Brain microvascular endothelial cell (primary cell): ENCODE measurements around the gene YPEL3.

Source experiments
- DNase-seq: peaks from one replicate; pipeline ENCODE4 v3.0.0-alpha.2; 2020
- H3K27ac ChIP-seq: fragments of 250-450 bp; sonication (Bioruptor Pico); 2 replicates; pipeline ENCODE4 v1.5.1; 2020; ENCODE audit warnings: mild to moderate bottlenecking, moderate library complexity
- H3K27me3 ChIP-seq: fragments of 250-450 bp; sonication (Bioruptor Pico); replicated peaks from 2 replicates; pipeline ENCODE4 v1.5.1; 2020; ENCODE audit warnings: mild to moderate bottlenecking
- H3K36me3 ChIP-seq: fragments of 250-450 bp; sonication (Bioruptor Pico); replicated peaks from 2 replicates; pipeline ENCODE4 v1.5.1; 2020; ENCODE audit warnings: mild to moderate bottlenecking
- H3K4me3 ChIP-seq: 2 replicates; pipeline ENCODE4 v1.5.1; 2011; ENCODE audit warnings: low read depth, mild to moderate bottlenecking, control low read depth, low read length, moderate library complexity
- CTCF ChIP-seq: IDR thresholded peaks from 2 replicates; pipeline ENCODE4 v1.5.1; 2011; ENCODE audit warnings: low read depth, mild to moderate bottlenecking, moderate library complexity, low read length, control low read depth, inconsistent platforms; ENCODE audit errors: missing control alignments
- in situ Hi-C: cut with HindIII; loops from 2 replicates; pipeline ENCODE4 v1.10.0; 2017; ENCODE audit warnings: low sequenced_read_pairs, low pct_ligation_motif_present

YPEL3 gene

GRCh38 chr16:30053376-30054015 lies 42.5 kb downstream of the YPEL3 start:
- H3K4me3 ChIP-seq: peak overlapping the region; percentile 79
- TF ChIP-seq CTCF: no peak
- no peaks in the 10 kb centered on the region for H3K27me3 ChIP-seq
- peak overlapping the region; percentile 59 for H3K27ac ChIP-seq
- in situ Hi-C loops: no loop called here
- peak; percentile 43 for DNase-seq
- H3K36me3 ChIP-seq: no peaks in the 10 kb centered on the region

GRCh38 chr16:30052671-30053372 lies 43.2 kb downstream of the YPEL3 start:
- Histone ChIP-seq H3K27me3 (no peaks in the 10 kb centered on the region), H3K27ac (peak overlapping the region; percentile 59), H3K36me3 (no peaks in the 10 kb centered on the region), H3K4me3 (peak overlapping the region; percentile 79)
- in situ Hi-C loops: no loop called here
- no peak for TF ChIP-seq CTCF
- DNase-seq: peak; percentile 91

GRCh38 chr16:30051518-30051917 lies 44.5 kb downstream of the YPEL3 start:
- H3K4me3 ChIP-seq: no peak overlapping the region
- no peaks in the 10 kb centered on the region for H3K27me3 ChIP-seq
- DNase-seq: peak; percentile 82
- H3K27ac ChIP-seq: peak overlapping the region; percentile 76
- TF ChIP-seq CTCF: no peak
- H3K36me3 ChIP-seq: no peaks in the 10 kb centered on the region
- in situ Hi-C loops: no loop called here

- H3K27me3 ChIP-seq: no peaks in the 10 kb centered on the region
- no peaks in the 10 kb centered on the region for H3K36me3 ChIP-seq
- no peak overlapping the region for H3K4me3 ChIP-seq
- in situ Hi-C loops: no loop called here
- TF ChIP-seq CTCF: no peak
- no peak for DNase-seq
- H3K27ac ChIP-seq: no peak overlapping the region
These were observed 46.1 kb downstream of the YPEL3 start for GRCh38 chr16:30049871-30050270.

GRCh38 chr16:30046588-30046987 lies 49.4 kb downstream of the YPEL3 start:
- TF ChIP-seq CTCF: no peak
- no peaks in the 10 kb centered on the region for H3K27me3 ChIP-seq
- DNase-seq: no peak
- no peak overlapping the region for H3K27ac ChIP-seq
- in situ Hi-C loops: no loop called here
- H3K36me3 ChIP-seq: no peaks in the 10 kb centered on the region
- H3K4me3 ChIP-seq: no peak overlapping the region

- no peaks in the 10 kb centered on the region for H3K36me3 ChIP-seq
These were observed 49.8 kb downstream of the YPEL3 start for GRCh38 chr16:30046178-30046577.

More at GRCh38 chr16:30046178-30046577, 49.8 kb downstream of the YPEL3 start:
- in situ Hi-C loops: no loop called here
- DNase-seq: no peak
- Histone ChIP-seq H3K4me3 (no peak overlapping the region), H3K27ac (no peak overlapping the region), H3K27me3 (no peaks in the 10 kb centered on the region)
- no peak for TF ChIP-seq CTCF
